Measurements from ENCODE around the gene CWC15. TPM values are rescaled to one million over a fixed set of nuclear protein-coding genes. Genes with fewer than 3 reads are reported as not detected.

CWC15 gene
- total RNA-seq, 1 donor from 2014 or later = 71.6 TPM

- Histone ChIP-seq H3K36me3 (no peaks in the 10 kb centered on the region), H3K27ac (replicated peaks) (no peak overlapping the region), H3K9me3 (replicated peaks) (peaks cover 12% of the 10 kb centered on the region), H3K27me3 (ENCODE audit: low read depth) (no peaks in the 10 kb centered on the region), H3K4me1 (no peaks in the 10 kb centered on the region), H3K4me3 (no peak overlapping the region)
- no peak for DNase-seq
- intact Hi-C loops (cut with micrococcal nuclease) = no loop called here
- TF ChIP-seq, protein P1, sequence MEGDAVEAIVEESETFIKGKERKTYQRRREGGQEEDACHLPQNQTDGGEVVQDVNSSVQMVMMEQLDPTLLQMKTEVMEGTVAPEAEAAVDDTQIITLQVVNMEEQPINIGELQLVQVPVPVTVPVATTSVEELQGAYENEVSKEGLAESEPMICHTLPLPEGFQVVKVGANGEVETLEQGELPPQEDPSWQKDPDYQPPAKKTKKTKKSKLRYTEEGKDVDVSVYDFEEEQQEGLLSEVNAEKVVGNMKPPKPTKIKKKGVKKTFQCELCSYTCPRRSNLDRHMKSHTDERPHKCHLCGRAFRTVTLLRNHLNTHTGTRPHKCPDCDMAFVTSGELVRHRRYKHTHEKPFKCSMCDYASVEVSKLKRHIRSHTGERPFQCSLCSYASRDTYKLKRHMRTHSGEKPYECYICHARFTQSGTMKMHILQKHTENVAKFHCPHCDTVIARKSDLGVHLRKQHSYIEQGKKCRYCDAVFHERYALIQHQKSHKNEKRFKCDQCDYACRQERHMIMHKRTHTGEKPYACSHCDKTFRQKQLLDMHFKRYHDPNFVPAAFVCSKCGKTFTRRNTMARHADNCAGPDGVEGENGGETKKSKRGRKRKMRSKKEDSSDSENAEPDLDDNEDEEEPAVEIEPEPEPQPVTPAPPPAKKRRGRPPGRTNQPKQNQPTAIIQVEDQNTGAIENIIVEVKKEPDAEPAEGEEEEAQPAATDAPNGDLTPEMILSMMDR (IDR thresholded peaks at IDR 0.05; ENCODE audit: borderline replicate concordance) = no peak
These were observed 32.3 kb upstream of the CWC15 start for GRCh38 chr11:95005642-95006041.

GRCh38 chr11:95003716-95004115 lies 30.4 kb upstream of the CWC15 start:
- peaks cover 12% of the 10 kb centered on the region for H3K9me3 ChIP-seq (replicated peaks)
- no peak for DNase-seq
- H3K4me3 ChIP-seq = no peak overlapping the region
- H3K27ac ChIP-seq (replicated peaks) = no peak overlapping the region
- no peaks in the 10 kb centered on the region for H3K27me3 ChIP-seq (ENCODE audit: low read depth)
- no peaks in the 10 kb centered on the region for H3K4me1 ChIP-seq
- peaks cover 4% of the 10 kb centered on the region for H3K36me3 ChIP-seq
- intact Hi-C loops (cut with micrococcal nuclease) = no loop called here
- TF ChIP-seq, protein P1 (IDR thresholded peaks at IDR 0.05; ENCODE audit: borderline replicate concordance) = no peak

DNA sequence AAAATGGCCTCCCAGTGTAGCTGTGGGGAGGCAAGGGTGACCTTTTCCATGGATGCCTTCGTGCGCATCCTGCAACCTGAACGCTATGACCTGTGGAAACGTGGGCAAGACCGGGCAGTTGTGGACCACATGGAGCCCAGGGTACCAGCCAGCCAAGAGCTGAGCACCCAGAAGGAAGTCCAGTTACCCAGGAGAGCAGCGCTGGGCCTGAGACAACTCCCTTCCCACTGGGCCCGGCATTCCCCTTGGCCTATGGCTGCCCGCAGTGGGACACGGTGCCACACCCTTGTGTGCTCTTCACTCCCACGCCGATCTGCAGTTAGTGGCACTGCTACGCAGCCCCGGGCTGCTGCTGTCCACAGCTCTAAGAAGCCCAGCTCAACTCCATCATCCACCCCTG lies 24.9 kb upstream of the CWC15 start:
- Histone ChIP-seq H3K4me1 (no peaks in the 10 kb centered on the region), H3K36me3 (peaks cover 16% of the 10 kb centered on the region), H3K9me3 (replicated peaks) (no peaks in the 10 kb centered on the region), H3K27me3 (ENCODE audit: low read depth) (no peaks in the 10 kb centered on the region), H3K4me3 (no peak overlapping the region), H3K27ac (replicated peaks) (no peak overlapping the region)
- DNase-seq = no peak
- TF ChIP-seq, protein P1 (IDR thresholded peaks at IDR 0.05; ENCODE audit: borderline replicate concordance) = no peak
- intact Hi-C loops (cut with micrococcal nuclease) = no loop called here

DNA sequence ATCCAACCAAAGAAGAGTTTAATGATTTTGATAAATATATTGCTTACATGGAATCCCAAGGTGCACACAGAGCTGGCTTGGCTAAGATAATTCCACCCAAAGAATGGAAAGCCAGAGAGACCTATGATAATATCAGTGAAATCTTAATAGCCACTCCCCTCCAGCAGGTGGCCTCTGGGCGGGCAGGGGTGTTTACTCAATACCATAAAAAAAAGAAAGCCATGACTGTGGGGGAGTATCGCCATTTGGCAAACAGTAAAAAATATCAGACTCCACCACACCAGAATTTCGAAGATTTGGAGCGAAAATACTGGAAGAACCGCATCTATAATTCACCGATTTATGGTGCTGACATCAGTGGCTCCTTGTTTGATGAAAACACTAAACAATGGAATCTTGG lies 24.1 kb upstream of the CWC15 start:
- TF ChIP-seq, protein P1 (IDR thresholded peaks at IDR 0.05; ENCODE audit: borderline replicate concordance) = no peak
- Histone ChIP-seq H3K4me1 (no peaks in the 10 kb centered on the region), H3K27me3 (ENCODE audit: low read depth) (no peaks in the 10 kb centered on the region), H3K27ac (replicated peaks) (no peak overlapping the region), H3K36me3 (peaks cover 16% of the 10 kb centered on the region), H3K9me3 (replicated peaks) (no peaks in the 10 kb centered on the region), H3K4me3 (no peak overlapping the region)
- intact Hi-C loops (cut with micrococcal nuclease) = no loop called here
- DNase-seq = no peak

DNA sequence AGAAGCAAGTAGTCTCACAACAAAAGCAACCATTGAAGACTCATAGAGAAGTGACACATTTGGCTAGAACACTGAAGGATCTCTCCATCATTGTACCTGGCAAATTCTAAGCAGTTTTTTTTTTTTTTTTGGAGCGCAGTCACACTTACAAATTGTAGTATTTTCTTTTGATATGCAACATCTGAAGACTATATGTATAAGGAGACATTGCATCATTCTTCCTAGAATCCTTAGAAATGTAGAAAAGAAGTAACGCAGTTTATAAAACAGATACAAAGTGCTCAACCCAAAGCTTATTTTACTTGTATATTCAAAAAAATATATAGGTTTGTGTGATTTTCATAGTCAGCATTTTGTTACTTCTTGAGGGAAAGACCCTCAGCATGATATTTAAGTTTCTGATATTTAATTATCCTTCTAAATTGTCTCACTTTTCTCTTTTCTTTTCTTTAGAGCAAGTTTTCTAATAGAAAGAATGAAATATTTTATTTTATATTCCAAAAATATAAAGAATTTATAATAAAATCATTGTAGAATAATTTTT lies 20.1 kb upstream of the CWC15 start:
- peaks cover 10% of the 10 kb centered on the region for H3K36me3 ChIP-seq
- H3K4me3 ChIP-seq = no peak overlapping the region
- TF ChIP-seq, protein P1 (IDR thresholded peaks at IDR 0.05; ENCODE audit: borderline replicate concordance) = no peak
- no peak for DNase-seq
- intact Hi-C loops (cut with micrococcal nuclease) = no loop called here
- H3K4me1 ChIP-seq = no peaks in the 10 kb centered on the region
- H3K27ac ChIP-seq (replicated peaks) = no peak overlapping the region
- H3K27me3 ChIP-seq (ENCODE audit: low read depth) = no peaks in the 10 kb centered on the region
- H3K9me3 ChIP-seq (replicated peaks) = no peaks in the 10 kb centered on the region
